Ascending aorta (tissue), 2 donors: ENCODE results near the gene PACSIN3. TPM values are rescaled to one million over a fixed set of nuclear protein-coding genes. Genes with fewer than 3 reads are reported as not detected.

Experiments
- DNase-seq, 2 donors: peaks; one replicate each; pipeline ENCODE4 v3.0.0-alpha.2; 2019; ENCODE audit warnings: low spot score in 2 of 2
- H3K27ac ChIP-seq, 2 donors: fragments of 200-600 bp; sonication (generic); one replicate each; pipeline ENCODE4 v1.5.1; 2016 to 2017; ENCODE audit warnings: mild to moderate bottlenecking in 1 of 2
- H3K27me3 ChIP-seq: fragments of 200-600 bp; sonication (generic); one replicate; pipeline ENCODE4 v1.5.1; 2017
- H3K36me3 ChIP-seq, 2 donors: fragments of 200-600 bp; sonication (generic); one replicate each; pipeline ENCODE4 v1.5.1; 2016
- H3K4me1 ChIP-seq, 2 donors: fragments of 200-600 bp; sonication (generic); one replicate each; pipeline ENCODE4 v1.5.1; 2016 to 2017; ENCODE audit warnings: mild to moderate bottlenecking in 1 of 2
- H3K4me3 ChIP-seq, 2 donors: fragments of 200-600 bp; sonication (generic); one replicate each; pipeline ENCODE4 v1.5.1; 2016 to 2017; ENCODE audit warnings: mild to moderate bottlenecking in 1 of 2
- H3K9me3 ChIP-seq, 2 donors: fragments of 200-600 bp; sonication (generic); one replicate each; pipeline ENCODE4 v1.5.1; 2016
- intact Hi-C: fragments of 100-400 bp; cut with DNase I; formaldehyde crosslinking; loops from one replicate; pipeline ENCODE4 v1.15.1; 2023
- total RNA-seq: library from RNA; depleted of rRNA; stranded (reverse); fragments of >200 nt; gene quantifications from one replicate; pipeline ENCODE4 v1.1.0, GENCODE V29; 2016
- TF ChIP-seq, protein P1 (sequence below), 3 experiments: fragments of 200-600 bp in 2 of 3; fragments of 450-650 bp in 1 of 3; sonication (generic) in 2 of 3; IDR thresholded peaks; one replicate each; pipeline ENCODE4 v1.5.1; 2016 to 2019; ENCODE audit warnings: antibody characterized with exemption in 3 of 3, mild to moderate bottlenecking in 1 of 3, moderate library complexity in 1 of 3

Gene PACSIN3
- total RNA-seq, 1 donor from 2014 or later, result 32.7 TPM

DNA sequence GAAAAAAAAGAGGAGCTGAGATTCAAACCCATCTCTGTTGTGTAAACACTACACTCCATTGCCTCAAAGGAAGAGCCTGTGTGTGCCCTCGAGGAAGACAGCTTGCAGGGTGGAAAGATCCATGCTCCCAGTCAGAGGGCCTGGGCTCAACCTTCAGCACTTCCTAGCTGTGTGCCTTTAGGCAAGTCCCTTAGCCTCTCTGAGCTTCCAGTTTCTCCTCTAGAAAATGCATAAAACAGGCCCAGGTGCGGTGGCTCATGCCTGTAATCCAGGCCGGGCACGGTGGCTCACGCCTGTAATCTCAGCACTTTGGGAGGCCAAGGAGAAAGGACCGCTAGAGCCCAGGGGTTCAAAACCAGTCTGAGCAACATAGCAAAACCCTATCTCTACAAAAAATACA is 5.0 kb downstream of the PACSIN3 start:
- intact Hi-C loops, result loop anchor here (10.0 kb wide), 2 partner anchors 464 to 1336 kb away; partner anchors contain the start of genes CRY2 and MTCH2
- TF ChIP-seq, protein P1, sequence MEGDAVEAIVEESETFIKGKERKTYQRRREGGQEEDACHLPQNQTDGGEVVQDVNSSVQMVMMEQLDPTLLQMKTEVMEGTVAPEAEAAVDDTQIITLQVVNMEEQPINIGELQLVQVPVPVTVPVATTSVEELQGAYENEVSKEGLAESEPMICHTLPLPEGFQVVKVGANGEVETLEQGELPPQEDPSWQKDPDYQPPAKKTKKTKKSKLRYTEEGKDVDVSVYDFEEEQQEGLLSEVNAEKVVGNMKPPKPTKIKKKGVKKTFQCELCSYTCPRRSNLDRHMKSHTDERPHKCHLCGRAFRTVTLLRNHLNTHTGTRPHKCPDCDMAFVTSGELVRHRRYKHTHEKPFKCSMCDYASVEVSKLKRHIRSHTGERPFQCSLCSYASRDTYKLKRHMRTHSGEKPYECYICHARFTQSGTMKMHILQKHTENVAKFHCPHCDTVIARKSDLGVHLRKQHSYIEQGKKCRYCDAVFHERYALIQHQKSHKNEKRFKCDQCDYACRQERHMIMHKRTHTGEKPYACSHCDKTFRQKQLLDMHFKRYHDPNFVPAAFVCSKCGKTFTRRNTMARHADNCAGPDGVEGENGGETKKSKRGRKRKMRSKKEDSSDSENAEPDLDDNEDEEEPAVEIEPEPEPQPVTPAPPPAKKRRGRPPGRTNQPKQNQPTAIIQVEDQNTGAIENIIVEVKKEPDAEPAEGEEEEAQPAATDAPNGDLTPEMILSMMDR (IDR thresholded peaks at IDR 0.05), result no peak
- Histone ChIP-seq H3K4me1 (peaks cover 8 to 24% of the 10 kb centered on the region in 2 donors), H3K36me3 (peaks cover 12 to 22% of the 10 kb centered on the region in 2 donors), H3K4me3 (no peak overlapping the region), H3K9me3 (no peaks in the 10 kb centered on the region), H3K27me3 (no peaks in the 10 kb centered on the region), H3K27ac (no peak overlapping the region)
- no peak for DNase-seq

DNA sequence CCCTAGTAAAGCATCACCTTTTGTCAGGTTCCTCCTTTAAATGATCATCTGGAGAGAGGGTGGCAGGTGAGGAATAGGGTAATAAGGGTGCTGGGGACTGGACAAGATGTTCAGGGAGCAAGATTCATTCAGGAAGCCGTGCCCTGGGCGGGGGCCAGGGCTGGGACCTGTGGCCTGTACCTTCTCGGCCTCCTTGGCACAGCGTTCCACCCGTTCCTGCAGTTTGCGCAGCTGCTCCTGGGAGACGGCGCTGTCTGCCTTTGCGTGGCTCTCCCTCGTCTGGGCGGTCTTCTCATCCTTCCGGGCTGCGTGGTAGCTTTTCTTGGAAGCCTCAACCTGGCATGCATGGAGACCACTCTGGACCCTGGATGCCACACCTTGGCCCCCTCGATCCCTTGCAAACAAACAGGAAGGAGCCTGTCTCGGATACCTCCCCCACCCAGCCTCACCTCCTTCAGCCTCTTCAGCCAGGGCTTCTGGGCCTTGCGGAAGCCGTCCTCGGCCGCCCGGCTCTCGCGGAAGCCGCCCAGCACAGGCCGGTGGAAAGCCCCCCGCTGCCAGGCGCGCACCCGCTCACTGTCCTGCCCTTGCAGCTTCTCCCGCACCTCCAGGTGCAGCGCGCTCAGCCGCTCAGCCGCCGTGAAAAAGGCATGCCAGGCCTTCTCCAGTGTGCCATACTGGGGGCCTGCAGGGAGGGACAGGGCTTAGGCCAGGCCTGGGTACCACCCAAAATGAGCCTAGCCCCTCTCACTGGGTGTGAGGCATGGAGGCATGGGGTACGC is 6.0 kb downstream of the PACSIN3 start:
- DNase-seq, result no peak
- Histone ChIP-seq H3K27ac (no peak overlapping the region), H3K4me1 (peaks cover 15 to 28% of the 10 kb centered on the region in 2 donors), H3K36me3 (peaks cover 12 to 25% of the 10 kb centered on the region in 2 donors), H3K9me3 (no peaks in the 10 kb centered on the region), H3K4me3 (no peak overlapping the region), H3K27me3 (no peaks in the 10 kb centered on the region)
- TF ChIP-seq, protein P1 (IDR thresholded peaks at IDR 0.05), result no peak
- intact Hi-C loops, result loop anchor here (10.0 kb wide), 2 partner anchors 465 to 1335 kb away; partner anchors contain the start of genes CRY2 and MTCH2

DNA sequence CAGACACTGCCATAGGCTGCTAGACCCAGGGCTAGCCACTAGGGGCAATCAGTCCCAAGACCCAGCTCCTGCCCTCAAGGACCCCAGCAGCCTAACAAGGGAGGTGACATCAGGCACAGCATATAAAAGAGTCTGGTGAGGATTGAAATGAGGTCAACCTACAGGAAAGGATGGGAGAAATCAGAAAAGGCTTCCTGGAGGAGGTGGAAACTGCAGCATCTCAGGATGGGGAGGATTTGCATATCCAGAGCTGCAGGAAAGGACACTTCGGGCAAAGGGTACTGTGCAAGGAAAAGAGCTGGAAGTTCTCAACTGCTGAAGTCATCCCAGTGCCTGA is 6.6 kb downstream of the PACSIN3 start:
- peaks cover 13 to 30% of the 10 kb centered on the region in 2 donors for H3K36me3 ChIP-seq
- H3K27me3 ChIP-seq, result no peaks in the 10 kb centered on the region
- H3K27ac ChIP-seq, result no peak overlapping the region
- no peak overlapping the region for H3K4me3 ChIP-seq
- H3K9me3 ChIP-seq, result no peaks in the 10 kb centered on the region
- TF ChIP-seq, protein P1 (IDR thresholded peaks at IDR 0.05), result peak in 2 of 3 experiments; percentile 16 to 23
- DNase-seq, result no peak
- peaks cover 15 to 30% of the 10 kb centered on the region in 2 donors for H3K4me1 ChIP-seq
- intact Hi-C loops, result loop anchor here (5.0 kb wide), 1 partner anchor 248 kb away; the partner anchor contains the start of gene PSMC3

DNA sequence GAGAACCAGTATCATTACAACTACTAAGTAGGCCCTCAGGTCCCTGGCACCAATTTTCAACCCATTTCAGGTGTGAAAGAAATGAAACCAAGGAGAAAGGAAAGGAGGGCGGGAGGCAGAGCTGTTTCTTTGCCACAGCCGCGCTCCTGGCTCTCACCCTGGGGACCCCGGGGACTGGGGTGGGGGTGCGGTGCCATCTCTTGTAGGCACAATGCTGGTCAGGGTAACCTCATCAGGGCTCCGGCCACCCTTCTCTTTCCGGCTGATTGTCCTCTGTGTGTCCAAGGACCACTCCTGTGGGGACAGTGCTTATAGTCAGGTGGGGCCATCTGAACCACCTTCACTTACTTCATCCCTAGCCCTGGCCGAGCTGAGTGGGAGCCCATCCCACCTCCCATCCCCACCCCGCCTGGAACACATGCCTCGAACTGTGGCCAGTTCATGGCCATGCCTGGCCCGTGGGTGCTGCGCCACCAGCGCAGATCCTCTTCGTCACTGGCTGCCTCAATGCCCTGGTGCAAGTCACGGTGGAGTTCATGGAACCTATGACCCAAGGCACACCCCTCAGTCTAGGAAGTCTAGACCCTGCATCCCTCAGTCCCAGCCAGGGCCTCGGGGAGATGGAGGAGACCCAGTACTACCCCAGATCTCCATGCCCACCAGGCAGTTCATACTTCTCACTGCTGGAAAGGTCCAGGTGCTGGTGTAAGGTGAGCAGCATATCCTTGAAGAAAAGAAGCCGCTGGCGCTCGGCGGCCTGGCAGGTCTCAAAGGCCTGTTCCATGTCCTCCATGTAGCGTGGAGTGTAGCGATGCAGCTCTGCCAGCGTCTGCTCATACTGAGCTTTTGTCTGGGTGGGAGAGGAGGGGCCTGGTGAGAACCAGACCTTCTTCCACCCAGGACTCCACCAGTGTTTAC is 7.2 kb downstream of the PACSIN3 start:
- TF ChIP-seq, protein P1 (IDR thresholded peaks at IDR 0.05), result no peak
- H3K4me1 ChIP-seq, result peaks cover 15 to 29% of the 10 kb centered on the region in 2 donors
- no peak for DNase-seq
- no peaks in the 10 kb centered on the region for H3K27me3 ChIP-seq
- peak overlapping the region; percentile 98 to 99 for H3K27ac ChIP-seq
- H3K36me3 ChIP-seq, result peaks cover 15 to 31% of the 10 kb centered on the region in 2 donors
- no peak overlapping the region for H3K4me3 ChIP-seq
- H3K9me3 ChIP-seq, result no peaks in the 10 kb centered on the region
- intact Hi-C loops, result loop anchor here (5.0 kb wide), 1 partner anchor 248 kb away; the partner anchor contains the start of gene PSMC3

DNA sequence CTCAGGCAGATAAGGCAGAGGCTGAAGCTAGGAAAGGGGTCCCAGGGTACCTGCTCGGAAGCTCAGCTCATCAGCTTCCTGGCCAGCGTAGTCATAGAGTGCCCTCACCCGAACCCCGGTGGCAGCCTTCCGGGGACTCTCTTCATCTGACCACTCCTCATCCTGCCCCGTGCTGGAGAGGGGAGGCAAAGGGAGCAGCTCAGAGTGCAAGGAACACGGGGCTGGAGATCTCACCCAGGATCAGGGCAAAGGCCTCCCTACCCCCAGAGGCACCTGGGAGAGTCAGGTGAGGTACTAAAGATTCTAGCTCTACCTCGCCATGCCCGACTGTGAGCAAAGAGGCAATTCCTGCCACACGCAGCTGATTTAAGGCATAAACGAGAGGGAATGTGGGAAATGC is 7.9 kb downstream of the PACSIN3 start:
- Histone ChIP-seq H3K4me3 (no peak overlapping the region), H3K36me3 (peaks cover 17 to 38% of the 10 kb centered on the region in 2 donors), H3K27ac (peak overlapping the region; percentile 98 to 99), H3K9me3 (no peaks in the 10 kb centered on the region), H3K4me1 (peaks cover 15 to 29% of the 10 kb centered on the region in 2 donors), H3K27me3 (no peaks in the 10 kb centered on the region)
- DNase-seq, result no peak
- intact Hi-C loops, result loop anchor here (5.0 kb wide), 1 partner anchor 249 kb away; the partner anchor contains the start of gene PSMC3
- TF ChIP-seq, protein P1 (IDR thresholded peaks at IDR 0.05), result no peak
